HG03342 (cell line): Measurements from ENCODE around the gene IGFL1.
A peak's percentile ranks its signal among the peaks of the same experiment; 100 is the strongest.
"Not testable (repeated sequence)": the region's sequence is repeated elsewhere in the genome, so short reads cannot be mapped to it uniquely, and the experiment has no call there.

Experiments
- ATAC-seq: cut with Tn5 transposase; IDR thresholded peaks from one replicate; pipeline ENCODE4 v1.9.1; 2021; ENCODE audit warnings: mild to moderate bottlenecking, moderate library complexity; ENCODE audit not compliant: unreplicated experiment

The IGFL1 gene

GRCh38 chr19:46221981-46222610, 7.4 kb upstream of the IGFL1 start:
- no peak for ATAC-seq

- ATAC-seq: not testable (repeated sequence)
These were observed 5.8 kb upstream of the IGFL1 start for GRCh38 chr19:46223787-46224186.

GRCh38 chr19:46224773-46225172, 4.8 kb upstream of the IGFL1 start:
- no peak for ATAC-seq

- no peak for ATAC-seq
These were observed 4.0 kb upstream of the IGFL1 start for GRCh38 chr19:46225558-46226004.

- no peak for ATAC-seq
These were observed 3.0 kb upstream of the IGFL1 start for GRCh38 chr19:46226438-46226973.

- ATAC-seq: no peak
These were observed 2.5 kb downstream of the IGFL1 start for GRCh38 chr19:46232029-46232428.

- ATAC-seq: no peak
These were observed 2.9 kb downstream of the IGFL1 start for GRCh38 chr19:46232468-46232867.

- no peak for ATAC-seq
These were observed 3.5 kb downstream of the IGFL1 start for GRCh38 chr19:46232938-46233621.

GRCh38 chr19:46233871-46234270, 4.3 kb downstream of the IGFL1 start:
- not testable (repeated sequence) for ATAC-seq

- not testable (repeated sequence) for ATAC-seq
These were observed 8.6 kb downstream of the IGFL1 start for GRCh38 chr19:46238141-46238540.

- no peak for ATAC-seq
These were observed 9.9 kb downstream of the IGFL1 start for GRCh38 chr19:46239193-46240024.

GRCh38 chr19:46240693-46241092, 11.2 kb downstream of the IGFL1 start:
- ATAC-seq: no peak

GRCh38 chr19:46241626-46242025, 12.1 kb downstream of the IGFL1 start:
- ATAC-seq: no peak

- not testable (repeated sequence) for ATAC-seq
These were observed 13.6 kb downstream of the IGFL1 start for GRCh38 chr19:46243081-46243654.

- no peak for ATAC-seq
These were observed 20.7 kb downstream of the IGFL1 start for GRCh38 chr19:46250076-46250735.

- ATAC-seq: no peak
These were observed 21.9 kb downstream of the IGFL1 start for GRCh38 chr19:46251416-46251815.

- ATAC-seq: no peak
These were observed 25.2 kb downstream of the IGFL1 start for GRCh38 chr19:46254776-46255175.

GRCh38 chr19:46256855-46257254, 27.3 kb downstream of the IGFL1 start:
- no peak for ATAC-seq

- ATAC-seq: not testable (repeated sequence)
These were observed 32.0 kb downstream of the IGFL1 start for GRCh38 chr19:46261501-46261900.

GRCh38 chr19:46262684-46263296, 33.2 kb downstream of the IGFL1 start:
- ATAC-seq: peak; percentile 77
